ENCODE measurements around the gene SIL1.

Gene SIL1

DNA sequence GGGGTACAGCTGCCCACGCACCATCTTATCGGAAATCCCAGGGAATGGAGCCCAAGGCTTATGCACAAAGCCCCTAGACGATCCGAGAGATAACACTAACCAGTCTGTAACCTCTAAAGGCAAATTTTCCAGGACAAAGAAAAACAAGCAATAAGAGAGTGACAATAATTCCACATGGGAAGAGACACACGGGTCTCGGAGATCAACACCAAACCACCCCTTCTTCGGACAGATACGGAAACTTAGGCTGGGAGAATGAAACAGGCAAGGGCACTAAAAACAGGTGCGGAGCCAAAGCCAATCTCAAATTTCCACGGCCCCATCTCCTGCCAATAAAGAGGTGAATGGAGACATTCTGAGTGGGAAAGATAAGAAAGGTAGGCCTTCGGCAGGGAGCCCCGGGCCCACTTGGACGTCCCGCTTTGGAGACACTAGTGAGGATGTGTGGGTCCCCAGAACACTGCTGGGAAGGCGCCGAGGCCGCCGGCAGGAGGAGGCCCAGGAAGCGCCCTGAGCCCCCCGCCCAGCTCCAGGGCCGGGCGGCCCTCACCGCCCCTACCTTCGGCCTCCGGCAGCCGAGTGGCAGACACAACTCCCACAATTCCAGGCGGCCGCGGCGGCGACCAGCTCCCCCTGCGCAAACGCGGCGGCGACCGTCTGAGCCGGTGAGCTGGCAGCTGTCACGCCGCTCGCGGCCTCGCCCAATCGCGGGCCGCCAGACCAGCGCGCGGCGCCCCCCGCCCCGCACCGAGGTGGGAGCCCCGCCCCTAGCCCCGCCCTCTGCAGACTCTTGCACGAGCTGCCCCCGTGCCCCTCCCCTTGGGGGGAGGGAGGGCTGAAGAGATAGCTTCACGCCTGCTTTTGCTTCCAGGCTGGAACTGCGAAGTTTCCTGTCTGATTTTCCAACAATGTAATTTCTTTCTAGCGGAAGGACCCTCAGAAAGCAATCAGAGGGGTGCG is at the start of gene SIL1:
TSS of gene SIL1 (minus strand) at position 659 of the 960 bp plus-strand sequence. CDS start 70,525 bp downstream, outside the sequence.
- TF ChIP-seq EGR1 (IDR thresholded peaks at IDR 0.05) (0 out of 2 replicates have a peak, but pooled peaks have one; percentile 6), TAF1 (IDR thresholded peaks at IDR 0.05; ENCODE audit: low read depth) (peak; percentile 84), FOXM1 (IDR thresholded peaks at IDR 0.05; ENCODE audit: borderline replicate concordance, low read depth) (no peak), CEBPB (IDR thresholded peaks at IDR 0.05) (no peak), TEAD4 (IDR thresholded peaks at IDR 0.05) (no peak), CREB1 (IDR thresholded peaks at IDR 0.05; ENCODE audit: low read depth) (no peak), EP300 (IDR thresholded peaks at IDR 0.05; ENCODE audit: borderline replicate concordance) (peak; percentile 20; the same call in 1 of the 2 replicates), TCF12 (IDR thresholded peaks at IDR 0.05; ENCODE audit: low read depth) (peak; percentile 15; the same call in 1 of the 2 replicates), RAD21 (IDR thresholded peaks at IDR 0.05; ENCODE audit: low read depth) (no peak), ZBTB7A (IDR thresholded peaks at IDR 0.05; ENCODE audit: low read depth) (0 out of 2 replicates have a peak, but pooled peaks have one; percentile 51), NFIC (IDR thresholded peaks at IDR 0.05) (no peak; the same call in 1 of the 2 replicates), YY1 (IDR thresholded peaks at IDR 0.05; ENCODE audit: low read depth) (0 out of 2 replicates have a peak, but pooled peaks have one; percentile 38)
- TF ChIP-seq, protein P1, sequence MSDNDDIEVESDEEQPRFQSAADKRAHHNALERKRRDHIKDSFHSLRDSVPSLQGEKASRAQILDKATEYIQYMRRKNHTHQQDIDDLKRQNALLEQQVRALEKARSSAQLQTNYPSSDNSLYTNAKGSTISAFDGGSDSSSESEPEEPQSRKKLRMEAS (IDR thresholded peaks at IDR 0.05) = peak; percentile 80
- TF ChIP-seq, protein P2, sequence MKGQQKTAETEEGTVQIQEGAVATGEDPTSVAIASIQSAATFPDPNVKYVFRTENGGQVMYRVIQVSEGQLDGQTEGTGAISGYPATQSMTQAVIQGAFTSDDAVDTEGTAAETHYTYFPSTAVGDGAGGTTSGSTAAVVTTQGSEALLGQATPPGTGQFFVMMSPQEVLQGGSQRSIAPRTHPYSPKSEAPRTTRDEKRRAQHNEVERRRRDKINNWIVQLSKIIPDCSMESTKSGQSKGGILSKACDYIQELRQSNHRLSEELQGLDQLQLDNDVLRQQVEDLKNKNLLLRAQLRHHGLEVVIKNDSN (IDR thresholded peaks at IDR 0.05) = peak; percentile 19; the same call in 1 of the 2 replicates
- TF ChIP-seq, protein P3, sequence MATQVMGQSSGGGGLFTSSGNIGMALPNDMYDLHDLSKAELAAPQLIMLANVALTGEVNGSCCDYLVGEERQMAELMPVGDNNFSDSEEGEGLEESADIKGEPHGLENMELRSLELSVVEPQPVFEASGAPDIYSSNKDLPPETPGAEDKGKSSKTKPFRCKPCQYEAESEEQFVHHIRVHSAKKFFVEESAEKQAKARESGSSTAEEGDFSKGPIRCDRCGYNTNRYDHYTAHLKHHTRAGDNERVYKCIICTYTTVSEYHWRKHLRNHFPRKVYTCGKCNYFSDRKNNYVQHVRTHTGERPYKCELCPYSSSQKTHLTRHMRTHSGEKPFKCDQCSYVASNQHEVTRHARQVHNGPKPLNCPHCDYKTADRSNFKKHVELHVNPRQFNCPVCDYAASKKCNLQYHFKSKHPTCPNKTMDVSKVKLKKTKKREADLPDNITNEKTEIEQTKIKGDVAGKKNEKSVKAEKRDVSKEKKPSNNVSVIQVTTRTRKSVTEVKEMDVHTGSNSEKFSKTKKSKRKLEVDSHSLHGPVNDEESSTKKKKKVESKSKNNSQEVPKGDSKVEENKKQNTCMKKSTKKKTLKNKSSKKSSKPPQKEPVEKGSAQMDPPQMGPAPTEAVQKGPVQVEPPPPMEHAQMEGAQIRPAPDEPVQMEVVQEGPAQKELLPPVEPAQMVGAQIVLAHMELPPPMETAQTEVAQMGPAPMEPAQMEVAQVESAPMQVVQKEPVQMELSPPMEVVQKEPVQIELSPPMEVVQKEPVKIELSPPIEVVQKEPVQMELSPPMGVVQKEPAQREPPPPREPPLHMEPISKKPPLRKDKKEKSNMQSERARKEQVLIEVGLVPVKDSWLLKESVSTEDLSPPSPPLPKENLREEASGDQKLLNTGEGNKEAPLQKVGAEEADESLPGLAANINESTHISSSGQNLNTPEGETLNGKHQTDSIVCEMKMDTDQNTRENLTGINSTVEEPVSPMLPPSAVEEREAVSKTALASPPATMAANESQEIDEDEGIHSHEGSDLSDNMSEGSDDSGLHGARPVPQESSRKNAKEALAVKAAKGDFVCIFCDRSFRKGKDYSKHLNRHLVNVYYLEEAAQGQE (IDR thresholded peaks at IDR 0.05; ENCODE audit: low read depth) = 0 out of 2 replicates have a peak, but pooled peaks have one; percentile 26

GRCh38 chr5:139246394-139246793 is 48.2 kb upstream of the SIL1 start:
- TF ChIP-seq CREB1 (IDR thresholded peaks at IDR 0.05; ENCODE audit: low read depth) (no peak), TAF1 (IDR thresholded peaks at IDR 0.05; ENCODE audit: low read depth) (no peak), CEBPB (IDR thresholded peaks at IDR 0.05) (no peak), FOXM1 (IDR thresholded peaks at IDR 0.05; ENCODE audit: borderline replicate concordance, low read depth) (no peak), NFIC (IDR thresholded peaks at IDR 0.05) (no peak), EP300 (IDR thresholded peaks at IDR 0.05; ENCODE audit: borderline replicate concordance) (no peak), RAD21 (IDR thresholded peaks at IDR 0.05; ENCODE audit: low read depth) (no peak), EGR1 (IDR thresholded peaks at IDR 0.05) (no peak), TCF12 (IDR thresholded peaks at IDR 0.05; ENCODE audit: low read depth) (no peak), TEAD4 (IDR thresholded peaks at IDR 0.05) (no peak), YY1 (IDR thresholded peaks at IDR 0.05; ENCODE audit: low read depth) (no peak), ZBTB7A (IDR thresholded peaks at IDR 0.05; ENCODE audit: low read depth) (no peak)
- TF ChIP-seq, protein P1 (IDR thresholded peaks at IDR 0.05) = no peak
- TF ChIP-seq, protein P3 (IDR thresholded peaks at IDR 0.05; ENCODE audit: low read depth) = no peak
- TF ChIP-seq, protein P2 (IDR thresholded peaks at IDR 0.05) = no peak

- TF ChIP-seq ZBTB7A (IDR thresholded peaks at IDR 0.05; ENCODE audit: low read depth) (no peak), EP300 (IDR thresholded peaks at IDR 0.05; ENCODE audit: borderline replicate concordance) (no peak), RAD21 (IDR thresholded peaks at IDR 0.05; ENCODE audit: low read depth) (no peak), FOXM1 (IDR thresholded peaks at IDR 0.05; ENCODE audit: borderline replicate concordance, low read depth) (no peak), CEBPB (IDR thresholded peaks at IDR 0.05) (no peak), CREB1 (IDR thresholded peaks at IDR 0.05; ENCODE audit: low read depth) (no peak), TAF1 (IDR thresholded peaks at IDR 0.05; ENCODE audit: low read depth) (no peak)
- TF ChIP-seq, protein P2 (IDR thresholded peaks at IDR 0.05) = no peak
Measured at GRCh38 chr5:139245637-139246339, 47.6 kb upstream of the SIL1 start.

DNA sequence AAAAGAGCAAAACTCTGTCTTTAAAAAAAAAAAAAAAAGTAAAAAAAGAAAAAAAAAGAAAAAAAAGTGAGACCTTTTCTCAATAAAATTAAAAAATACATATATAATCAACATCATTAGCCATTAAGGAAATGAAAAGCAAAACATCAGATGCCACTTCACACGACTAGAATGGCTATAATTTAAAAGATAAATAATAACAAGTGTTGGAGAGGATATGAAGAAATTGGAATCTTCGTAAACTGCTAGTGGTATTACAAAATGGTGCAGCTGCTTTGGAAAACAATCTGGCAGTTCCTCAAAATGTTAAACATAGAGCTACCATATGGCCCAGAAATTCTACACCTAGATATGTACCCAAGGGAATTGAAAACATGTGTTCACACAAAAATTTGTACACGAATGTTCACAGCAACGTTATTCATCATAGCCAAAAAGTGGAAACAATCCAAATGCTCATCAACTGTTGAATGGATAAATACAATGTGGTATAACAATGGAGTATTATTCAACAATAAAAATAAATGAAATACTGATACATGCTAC is 45.3 kb upstream of the SIL1 start:
- TF ChIP-seq ZBTB7A (IDR thresholded peaks at IDR 0.05; ENCODE audit: low read depth) = no peak
- no peak for TF ChIP-seq CEBPB (IDR thresholded peaks at IDR 0.05)
- TF ChIP-seq CREB1 (IDR thresholded peaks at IDR 0.05; ENCODE audit: low read depth) = no peak
- TF ChIP-seq EGR1 (IDR thresholded peaks at IDR 0.05) = no peak
- TF ChIP-seq, protein P3 (IDR thresholded peaks at IDR 0.05; ENCODE audit: low read depth) = no peak
- no peak for TF ChIP-seq RAD21 (IDR thresholded peaks at IDR 0.05; ENCODE audit: low read depth)
- no peak for TF ChIP-seq TCF12 (IDR thresholded peaks at IDR 0.05; ENCODE audit: low read depth)
